A673 (cell line): ENCODE measurements around the gene SNAPIN. TPM values are rescaled to one million over a fixed set of nuclear protein-coding genes. Genes with fewer than 3 reads are reported as not detected.
A peak's percentile ranks its signal among the peaks of the same experiment; 100 is the strongest.

Source experiments
- BruUV-seq: library from RNA; stranded (reverse); fragments of 400-500 nt; replicated peaks from 2 replicates; lab custom pipeline; 2021; lab: Mats Ljungman, UMichigan
- CTCF ChIA-PET: fragments of 300-600 bp; sonication (Branson Sonifier 250); formaldehyde crosslinking; loops from one replicate; lab custom pipeline; 2022; ENCODE audit warnings: antibody characterized with exemption; lab: Charles Lee
- POLR2A ChIA-PET: fragments of 300-600 bp; sonication (Branson Sonifier 250); formaldehyde crosslinking; loops from one replicate; lab custom pipeline; 2022; ENCODE audit warnings: antibody characterized with exemption; ENCODE audit not compliant: low non-redundant PET; lab: Charles Lee
- DNase-seq: peaks from one replicate; pipeline ENCODE4 v3.0.0-alpha.2; 2015; ENCODE audit warnings: low spot score
- H3K27ac ChIP-seq: fragments of 200-600 bp; sonication (generic); 2 replicates; pipeline ENCODE4 v1.5.1; 2016; ENCODE audit warnings: mixed run types, low read depth, mild to moderate bottlenecking, mixed read lengths, antibody characterized with exemption, low read length; ENCODE audit not compliant: poor library complexity, severe bottlenecking
- H3K27me3 ChIP-seq: fragments of 200-600 bp; sonication (generic); replicated peaks from 2 replicates; pipeline ENCODE4 v1.6.1; 2017; ENCODE audit warnings: mixed run types, low read depth, mild to moderate bottlenecking, mixed read lengths, antibody characterized with exemption, low read length; ENCODE audit not compliant: insufficient read depth, poor library complexity
- H3K36me3 ChIP-seq: fragments of 200-600 bp; sonication (generic); 2 replicates; pipeline ENCODE4 v1.6.1; 2016; ENCODE audit warnings: mixed run types, mild to moderate bottlenecking, mixed read lengths, antibody characterized with exemption, low read length; ENCODE audit not compliant: insufficient read depth, poor library complexity, severe bottlenecking
- H3K4me1 ChIP-seq: fragments of 200-600 bp; sonication (generic); 2 replicates; pipeline ENCODE4 v1.6.1; 2017; ENCODE audit warnings: mixed run types, mild to moderate bottlenecking, mixed read lengths, antibody characterized with exemption, low read length; ENCODE audit not compliant: insufficient read depth, poor library complexity, severe bottlenecking
- H3K4me3 ChIP-seq: fragments of 200-600 bp; sonication (generic); 2 replicates; pipeline ENCODE4 v1.5.1; 2016; ENCODE audit warnings: low read depth, mixed run types, mild to moderate bottlenecking, mixed read lengths, low read length; ENCODE audit not compliant: poor library complexity, severe bottlenecking
- H3K9me3 ChIP-seq: fragments of 200-600 bp; sonication (generic); 2 replicates; pipeline ENCODE4 v1.6.1; 2016; ENCODE audit warnings: mixed run types, low read depth, mild to moderate bottlenecking, mixed read lengths, antibody characterized with exemption, low read length; ENCODE audit not compliant: poor library complexity, severe bottlenecking
- CTCF ChIP-seq: fragments of 300-800, 200-600 bp; sonication (generic); conservative IDR thresholded peaks from 2 replicates; pipeline ENCODE4 v1.5.1; 2017; ENCODE audit warnings: low read depth, mild to moderate bottlenecking, antibody characterized with exemption, low read length, moderate library complexity, mixed read lengths
- EZH2 ChIP-seq: fragments of 200-600 bp; sonication (generic); IDR thresholded peaks from 2 replicates; pipeline ENCODE4 v1.6.1; 2017; ENCODE audit warnings: borderline replicate concordance, low read depth, mild to moderate bottlenecking, mixed read lengths, antibody characterized with exemption, low read length; ENCODE audit not compliant: poor library complexity, severe bottlenecking
- intact Hi-C: fragments of 100-400 bp; cut with micrococcal nuclease; formaldehyde crosslinking; loops from one replicate; pipeline ENCODE4 v1.10.0; 2022; ENCODE audit not compliant: unreplicated experiment
- total RNA-seq: library from RNA; stranded (reverse); gene quantifications from 2 replicates; pipeline ENCODE4 v1.2.3, GENCODE V29; 2021

SNAPIN gene
- total RNA-seq, 1 experiment from 2014 or later: 47.4 TPM

- no TSS peak for BruUV-seq
- peak; percentile 28; the same call in 1 of the 2 replicates for TF ChIP-seq CTCF
- TF ChIP-seq EZH2: no peak
- Histone ChIP-seq H3K4me1 (peaks cover 26% of the 10 kb centered on the region), H3K27ac (no peak overlapping the region), H3K4me3 (peak overlapping the region; percentile 45), H3K27me3 (peaks cover 40% of the 10 kb centered on the region), H3K9me3 (no peaks in the 10 kb centered on the region), H3K36me3 (no peaks in the 10 kb centered on the region)
- ChIA-PET POLR2A (no interaction called here), CTCF (no interaction called here)
- intact Hi-C loops: loop anchor here (1.0 to 2.0 kb wide), 3 partner anchors 69 to 307 kb away; partner anchors contain the start of gene RAB13
- no peak for DNase-seq
Measured at GRCh38 chr1:153679337-153680119, 21.0 kb downstream of the SNAPIN start.

- intact Hi-C loops: no loop called here
- H3K27me3 ChIP-seq: peaks cover 40% of the 10 kb centered on the region
- no peaks in the 10 kb centered on the region for H3K9me3 ChIP-seq
- ChIA-PET POLR2A (no interaction called here), CTCF (no interaction called here)
- DNase-seq: no peak
- BruUV-seq: no TSS peak
- peaks cover 26% of the 10 kb centered on the region for H3K4me1 ChIP-seq
- H3K36me3 ChIP-seq: no peaks in the 10 kb centered on the region
- peak overlapping the region; percentile 45 for H3K4me3 ChIP-seq
- H3K27ac ChIP-seq: no peak overlapping the region
- TF ChIP-seq CTCF (no peak), EZH2 (no peak)
Measured at GRCh38 chr1:153680120-153680403, 21.6 kb downstream of the SNAPIN start.

GRCh38 chr1:153682730-153683129, 24.2 kb downstream of the SNAPIN start:
- peaks cover 40% of the 10 kb centered on the region for H3K27me3 ChIP-seq
- intact Hi-C loops: no loop called here
- no peaks in the 10 kb centered on the region for H3K36me3 ChIP-seq
- no peaks in the 10 kb centered on the region for H3K9me3 ChIP-seq
- ChIA-PET POLR2A (no interaction called here), CTCF (no interaction called here)
- TF ChIP-seq CTCF: no peak
- no peak for TF ChIP-seq EZH2
- peaks cover 23% of the 10 kb centered on the region for H3K4me1 ChIP-seq
- H3K27ac ChIP-seq: no peak overlapping the region
- DNase-seq: no peak
- H3K4me3 ChIP-seq: no peak overlapping the region
- no TSS peak for BruUV-seq
